Esophagus muscularis mucosa (tissue), 4 donors: ENCODE results near the gene TMEM156.

ENCODE experiments used
- CTCF ChIP-seq, 3 experiments: fragments of 200-600 bp in 2 of 3; fragments of 450-650 bp in 1 of 3; sonication (generic) in 2 of 3; IDR thresholded peaks; one replicate each; pipeline ENCODE4 v1.5.1; 2017 to 2019; ENCODE audit warnings: antibody characterized with exemption in 3 of 3, mild to moderate bottlenecking in 2 of 3, moderate library complexity in 1 of 3
- EP300 ChIP-seq: sonication (generic); formaldehyde crosslinking; IDR thresholded peaks from one replicate; pipeline ENCODE4 v1.6.1; 2017; ENCODE audit warnings: antibody characterized with exemption
- POLR2AphosphoS5 ChIP-seq, 2 donors: sonication (generic); formaldehyde crosslinking; IDR thresholded peaks; one replicate each; pipeline ENCODE4 v1.6.1; 2017; ENCODE audit warnings: antibody characterized with exemption in 2 of 2

- TF ChIP-seq CTCF (IDR thresholded peaks at IDR 0.05) (no peak), POLR2AphosphoS5 (IDR thresholded peaks at IDR 0.05) (no peak), EP300 (no peak)
These were observed 21.8 kb upstream of the TMEM156 start for GRCh38 chr4:39053983-39054382.
